ENCODE results near the gene INTS13.
"Not testable (repeated sequence)": the region's sequence is repeated elsewhere in the genome, so short reads cannot be mapped to it uniquely, and the experiment has no call there.

The INTS13 gene

GRCh38 chr12:26937863-26938700 is at the start of gene INTS13, which contains the start of gene FGFR1OP2:
TSS of gene INTS13 (minus strand) at chr12:26937981. CDS start at chr12:26936803, 1,178 bp downstream.
TSS of gene FGFR1OP2 (plus strand) at chr12:26938470. CDS start at chr12:26954159, 15,689 bp downstream.
- peak; percentile 96 for DNase-seq

GRCh38 chr12:26982866-26983265 is 45.1 kb upstream of the INTS13 start:
- no peak for DNase-seq

GRCh38 chr12:26979733-26980132 is 42.0 kb upstream of the INTS13 start:
- DNase-seq, result no peak

- DNase-seq, result no peak
Observed at GRCh38 chr12:26978801-26979200, 41.0 kb upstream of the INTS13 start.

- DNase-seq, result no peak
Observed at GRCh38 chr12:26976687-26977086, 38.9 kb upstream of the INTS13 start.

- DNase-seq, result no peak
Observed at GRCh38 chr12:26971963-26972362, 34.2 kb upstream of the INTS13 start.

GRCh38 chr12:26970136-26970535 is 32.4 kb upstream of the INTS13 start:
- DNase-seq, result no peak

- DNase-seq, result no peak
Observed at GRCh38 chr12:26966842-26967241, 29.1 kb upstream of the INTS13 start.

- DNase-seq, result no peak
Observed at GRCh38 chr12:26963413-26963812, 25.6 kb upstream of the INTS13 start.

GRCh38 chr12:26961803-26962202 is 24.0 kb upstream of the INTS13 start:
- no peak for DNase-seq

GRCh38 chr12:26961391-26961790 is 23.6 kb upstream of the INTS13 start:
- not testable (repeated sequence) for DNase-seq

- DNase-seq, result no peak
Observed at GRCh38 chr12:26954027-26954426, 16.2 kb upstream of the INTS13 start.

GRCh38 chr12:26953447-26953846 is 15.7 kb upstream of the INTS13 start:
- no peak for DNase-seq

- no peak for DNase-seq
Observed at GRCh38 chr12:26948309-26948708, 10.5 kb upstream of the INTS13 start.

- no peak for DNase-seq
Observed at GRCh38 chr12:26941215-26941594, 3.4 kb upstream of the INTS13 start.

GRCh38 chr12:26940516-26941214 is 2.9 kb upstream of the INTS13 start:
- no peak for DNase-seq

- peak; percentile 5 for DNase-seq
Observed at GRCh38 chr12:26939953-26940352, 2.2 kb upstream of the INTS13 start.

GRCh38 chr12:26939192-26939832 is 1.5 kb upstream of the INTS13 start:
- no peak for DNase-seq

GRCh38 chr12:26938701-26939062 is 901 bp upstream of the INTS13 start:
- no peak for DNase-seq

- peak; percentile 33 for DNase-seq
Observed at GRCh38 chr12:26937443-26937862, 328 bp downstream of the INTS13 start.

- no peak for DNase-seq
Observed at GRCh38 chr12:26936559-26937442, 980 bp downstream of the INTS13 start.

- DNase-seq, result no peak
Observed at GRCh38 chr12:26935636-26936378, 2.0 kb downstream of the INTS13 start.
